HG02973 (cell line): ENCODE results near the gene OR13C3.
"Not testable (repeated sequence)": the region's sequence is repeated elsewhere in the genome, so short reads cannot be mapped to it uniquely, and the experiment has no call there.

ENCODE experiments used
- ATAC-seq: cut with Tn5 transposase; IDR thresholded peaks from one replicate; pipeline ENCODE4 v1.9.1; 2021; ENCODE audit warnings: moderate library complexity; ENCODE audit not compliant: unreplicated experiment

Gene OR13C3

GRCh38 chr9:104536756-104537155 is at the start of gene OR13C3:
TSS of gene OR13C3 (minus strand) at chr9:104536856. CDS start at chr9:104536723, 133 bp downstream.
- no peak for ATAC-seq

GRCh38 chr9:104580562-104580961 is 43.9 kb upstream of the OR13C3 start:
- ATAC-seq = no peak

- no peak for ATAC-seq
Measured at GRCh38 chr9:104577263-104577662, 40.6 kb upstream of the OR13C3 start.

- ATAC-seq = no peak
Measured at GRCh38 chr9:104575456-104575855, 38.8 kb upstream of the OR13C3 start.

GRCh38 chr9:104572612-104573011 is 36.0 kb upstream of the OR13C3 start:
- no peak for ATAC-seq

GRCh38 chr9:104568868-104569267 is 32.2 kb upstream of the OR13C3 start, which contains the start of gene OR13C8:
TSS of gene OR13C8 (plus strand) at chr9:104569168. CDS start at chr9:104569168, 0 bp downstream.
- no peak for ATAC-seq

- ATAC-seq = no peak
Measured at GRCh38 chr9:104564358-104564757, 27.7 kb upstream of the OR13C3 start.

- ATAC-seq = no peak
Measured at GRCh38 chr9:104556830-104557634, 20.4 kb upstream of the OR13C3 start.

- ATAC-seq = no peak
Measured at GRCh38 chr9:104555521-104555920, 18.9 kb upstream of the OR13C3 start.

- no peak for ATAC-seq
Measured at GRCh38 chr9:104553261-104553660, 16.6 kb upstream of the OR13C3 start.

- no peak for ATAC-seq
Measured at GRCh38 chr9:104544644-104545043, 8.0 kb upstream of the OR13C3 start.

- no peak for ATAC-seq
Measured at GRCh38 chr9:104539275-104539674, 2.6 kb upstream of the OR13C3 start.

- no peak for ATAC-seq
Measured at GRCh38 chr9:104527109-104527508, 9.5 kb downstream of the OR13C3 start, which contains the start of gene OR13C4. TSS of gene OR13C4 (minus strand) at chr9:104527209. CDS start at chr9:104527209, 0 bp downstream.

GRCh38 chr9:104520241-104520640 is 16.4 kb downstream of the OR13C3 start:
- ATAC-seq = not testable (repeated sequence)

- ATAC-seq = no peak
Measured at GRCh38 chr9:104514901-104515300, 21.8 kb downstream of the OR13C3 start.

- ATAC-seq = no peak
Measured at GRCh38 chr9:104506565-104506964, 30.1 kb downstream of the OR13C3 start.

GRCh38 chr9:104503963-104504362 is 32.7 kb downstream of the OR13C3 start, which contains the start of gene OR13F1:
TSS of gene OR13F1 (plus strand) at chr9:104504263. CDS start at chr9:104504263, 0 bp downstream.
- no peak for ATAC-seq

- ATAC-seq = no peak
Measured at GRCh38 chr9:104503440-104503839, 33.2 kb downstream of the OR13C3 start.

- no peak for ATAC-seq
Measured at GRCh38 chr9:104494808-104495207, 41.8 kb downstream of the OR13C3 start.
